Lung (tissue), 12 donors: ENCODE data around the gene BTG1. TPM values are rescaled to one million over a fixed set of nuclear protein-coding genes. Genes with fewer than 3 reads are reported as not detected.
A peak's percentile ranks its signal among the peaks of the same experiment; 100 is the strongest.

Experiments used
- ATAC-seq: fragments of 200-7000 bp; cut with Tn5 transposase; one replicate; pipeline ENCODE4 v1.9.1; 2020; ENCODE audit warnings: moderate number of reproducible peaks; ENCODE audit not compliant: insufficient read depth, low FRiP score
- DNase-seq, 3 donors: peaks; one replicate each; pipeline ENCODE4 v3.0.0-alpha.2; 2013 to 2017
- H3K27ac ChIP-seq, 2 donors: one replicate each; pipeline ENCODE4 v1.5.1; 2013; ENCODE audit warnings: mild to moderate bottlenecking in 2 of 2, moderate library complexity in 2 of 2, control low read depth in 1 of 2, inconsistent platforms in 1 of 2, low read depth in 1 of 2, low read length in 1 of 2
- H3K27me3 ChIP-seq, 3 donors: one replicate each; pipeline ENCODE4 v1.5.1; 2013; ENCODE audit warnings: low read length in 2 of 3; ENCODE audit not compliant: control insufficient read depth in 3 of 3, insufficient read depth in 3 of 3
- H3K36me3 ChIP-seq, 4 donors: one replicate each; pipeline ENCODE4 v1.5.1; 2013; ENCODE audit warnings: low read length in 4 of 4, mild to moderate bottlenecking in 1 of 4, moderate library complexity in 1 of 4; ENCODE audit not compliant: control insufficient read depth in 4 of 4, insufficient read depth in 4 of 4
- H3K4me1 ChIP-seq, 5 donors: one replicate each; pipeline ENCODE4 v1.5.1; 2013; ENCODE audit warnings: low read length in 5 of 5, mild to moderate bottlenecking in 2 of 5, moderate library complexity in 1 of 5; ENCODE audit not compliant: control insufficient read depth in 5 of 5, insufficient read depth in 5 of 5
- H3K4me3 ChIP-seq: one replicate; pipeline ENCODE4 v1.5.1; 2013; ENCODE audit warnings: mild to moderate bottlenecking, control low read depth, moderate library complexity
- H3K9ac ChIP-seq, 2 donors: one replicate each; pipeline ENCODE4 v1.5.1; 2013; ENCODE audit warnings: low read length in 2 of 2, control low read depth in 1 of 2; ENCODE audit not compliant: insufficient read depth in 1 of 2
- H3K9me3 ChIP-seq, 4 donors: one replicate each; pipeline ENCODE4 v1.5.1; 2013; ENCODE audit warnings: low read length in 3 of 4, mild to moderate bottlenecking in 1 of 4, moderate library complexity in 1 of 4; ENCODE audit not compliant: control insufficient read depth in 4 of 4, insufficient read depth in 3 of 4
- WGBS, 2 donors: extraction: QIAGEN DNeasy Blood & Tissue Kit; methylation state at CpG; one replicate each; pipeline ENCODE4 v1.1.7; 2013; 5-methylcytosine and 5-hydroxymethylcytosine counted together
- polyA plus RNA-seq, 2 donors: library from polyadenylated mRNA; stranded (reverse); fragments of 200-250 nt; gene quantifications; one replicate each; pipeline ENCODE4 v1.2.1, GENCODE V29; 2013
- total RNA-seq, 2 donors: library from RNA; depleted of rRNA in 1 of 2; stranded (reverse); fragments of >200 nt in 1 of 2; gene quantifications; one replicate each; pipeline ENCODE4 v1.2.1, GENCODE V29; 2014 to 2021
- TF ChIP-seq, protein P1 (sequence below): IDR thresholded peaks from 2 replicates; pipeline ENCODE4 v1.5.1; 2012; ENCODE audit warnings: mild to moderate bottlenecking; ENCODE audit errors: control extremely low read depth, extremely low read depth
- donor health status: control.
- donor health status: control.
- donor health status: Bipolar disorder and iron deficiency.
- donor health status: healthy.
- donor health status: DM: yes; HTN: yes; CAD: no.

The BTG1 gene
- total and polyA plus RNA-seq, 4 donors, result 38.4 to 147 (median 89.7) TPM

DNA sequence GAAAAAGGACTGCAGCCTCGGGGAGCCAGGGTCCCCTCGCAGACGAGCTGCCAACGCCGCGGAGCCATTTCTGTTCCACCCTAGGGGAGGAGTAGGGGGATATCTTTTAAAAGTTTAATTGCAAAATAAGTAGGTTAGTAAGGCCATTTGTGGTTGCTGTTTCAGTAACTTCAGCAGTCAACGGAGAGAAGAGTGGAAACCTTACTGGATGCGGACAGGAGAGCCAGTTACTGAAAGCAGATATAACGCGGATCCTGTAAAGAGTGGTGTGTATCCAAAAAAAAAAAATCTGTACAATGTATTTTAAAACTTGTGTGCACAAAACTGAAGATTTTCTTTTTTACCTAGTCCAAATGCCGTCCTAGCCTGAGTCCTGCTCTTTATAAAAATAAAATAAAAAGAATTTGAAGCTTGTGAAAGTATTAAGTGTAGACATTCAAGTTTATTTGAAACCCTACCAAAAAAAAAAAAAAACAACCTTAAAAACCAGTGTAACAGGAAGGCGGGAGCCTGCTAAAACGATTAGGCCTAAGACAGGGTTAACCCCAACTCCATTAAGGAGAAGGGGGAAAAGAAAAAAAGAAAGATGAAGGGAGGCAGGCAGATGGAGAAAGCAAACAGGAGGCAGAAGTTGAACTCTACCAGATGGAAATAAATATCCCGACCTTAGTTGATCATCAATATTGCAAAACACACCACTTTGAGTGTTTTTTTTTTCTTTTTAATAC is 1.0 kb upstream of the BTG1 start:
- no peak for ATAC-seq
- H3K9ac ChIP-seq, result peak overlapping the region; percentile 88 to 98
- 5 to 6% methylated on average over 14 of the region's 14 CpGs for WGBS, 2 donors
- peaks cover 1 to 38% (median 16%) of the 10 kb centered on the region in 4 donors for H3K36me3 ChIP-seq
- peaks cover 0 to 2% (median 0%) of the 10 kb centered on the region in 4 donors for H3K9me3 ChIP-seq
- peaks cover 0 to 7% (median 3%) of the 10 kb centered on the region in 5 donors for H3K4me1 ChIP-seq
- peak overlapping the region; percentile 69 for H3K4me3 ChIP-seq
- no peaks in the 10 kb centered on the region for H3K27me3 ChIP-seq
- H3K27ac ChIP-seq, result peak overlapping the region; percentile 81 to 98
- TF ChIP-seq, protein P1, sequence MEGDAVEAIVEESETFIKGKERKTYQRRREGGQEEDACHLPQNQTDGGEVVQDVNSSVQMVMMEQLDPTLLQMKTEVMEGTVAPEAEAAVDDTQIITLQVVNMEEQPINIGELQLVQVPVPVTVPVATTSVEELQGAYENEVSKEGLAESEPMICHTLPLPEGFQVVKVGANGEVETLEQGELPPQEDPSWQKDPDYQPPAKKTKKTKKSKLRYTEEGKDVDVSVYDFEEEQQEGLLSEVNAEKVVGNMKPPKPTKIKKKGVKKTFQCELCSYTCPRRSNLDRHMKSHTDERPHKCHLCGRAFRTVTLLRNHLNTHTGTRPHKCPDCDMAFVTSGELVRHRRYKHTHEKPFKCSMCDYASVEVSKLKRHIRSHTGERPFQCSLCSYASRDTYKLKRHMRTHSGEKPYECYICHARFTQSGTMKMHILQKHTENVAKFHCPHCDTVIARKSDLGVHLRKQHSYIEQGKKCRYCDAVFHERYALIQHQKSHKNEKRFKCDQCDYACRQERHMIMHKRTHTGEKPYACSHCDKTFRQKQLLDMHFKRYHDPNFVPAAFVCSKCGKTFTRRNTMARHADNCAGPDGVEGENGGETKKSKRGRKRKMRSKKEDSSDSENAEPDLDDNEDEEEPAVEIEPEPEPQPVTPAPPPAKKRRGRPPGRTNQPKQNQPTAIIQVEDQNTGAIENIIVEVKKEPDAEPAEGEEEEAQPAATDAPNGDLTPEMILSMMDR, result no peak
- DNase-seq, result peak in 2 of 3 donors; percentile 83 to 88

DNA sequence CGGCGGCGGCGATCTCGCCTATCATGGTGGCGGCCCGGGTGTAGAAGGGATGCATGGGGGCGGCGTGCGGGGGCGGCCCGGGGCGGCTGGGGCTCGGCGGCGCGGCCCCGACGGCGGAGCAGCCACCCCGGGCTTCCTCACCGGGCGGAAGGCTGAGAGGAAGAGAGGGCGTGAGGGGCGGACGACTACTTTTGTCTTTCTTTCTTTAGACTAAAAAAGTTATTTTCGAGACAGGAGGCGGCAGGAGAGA is 240 bp downstream of the BTG1 start:
- Histone ChIP-seq H3K4me3 (peak overlapping the region; percentile 100), H3K9ac (peak overlapping the region; percentile 97 to 98), H3K4me1 (peaks cover 0 to 7% (median 3%) of the 10 kb centered on the region in 5 donors), H3K27me3 (no peaks in the 10 kb centered on the region), H3K36me3 (peaks cover 1 to 50% (median 20%) of the 10 kb centered on the region in 4 donors), H3K27ac (peak overlapping the region; percentile 100), H3K9me3 (peaks cover 0 to 2% (median 0%) of the 10 kb centered on the region in 4 donors)
- TF ChIP-seq, protein P1, result no peak
- ATAC-seq (no peak), DNase-seq (no peak)
- 0 to 1% methylated on average over 27 to 28 of the region's 28 CpGs for WGBS, 2 donors

DNA sequence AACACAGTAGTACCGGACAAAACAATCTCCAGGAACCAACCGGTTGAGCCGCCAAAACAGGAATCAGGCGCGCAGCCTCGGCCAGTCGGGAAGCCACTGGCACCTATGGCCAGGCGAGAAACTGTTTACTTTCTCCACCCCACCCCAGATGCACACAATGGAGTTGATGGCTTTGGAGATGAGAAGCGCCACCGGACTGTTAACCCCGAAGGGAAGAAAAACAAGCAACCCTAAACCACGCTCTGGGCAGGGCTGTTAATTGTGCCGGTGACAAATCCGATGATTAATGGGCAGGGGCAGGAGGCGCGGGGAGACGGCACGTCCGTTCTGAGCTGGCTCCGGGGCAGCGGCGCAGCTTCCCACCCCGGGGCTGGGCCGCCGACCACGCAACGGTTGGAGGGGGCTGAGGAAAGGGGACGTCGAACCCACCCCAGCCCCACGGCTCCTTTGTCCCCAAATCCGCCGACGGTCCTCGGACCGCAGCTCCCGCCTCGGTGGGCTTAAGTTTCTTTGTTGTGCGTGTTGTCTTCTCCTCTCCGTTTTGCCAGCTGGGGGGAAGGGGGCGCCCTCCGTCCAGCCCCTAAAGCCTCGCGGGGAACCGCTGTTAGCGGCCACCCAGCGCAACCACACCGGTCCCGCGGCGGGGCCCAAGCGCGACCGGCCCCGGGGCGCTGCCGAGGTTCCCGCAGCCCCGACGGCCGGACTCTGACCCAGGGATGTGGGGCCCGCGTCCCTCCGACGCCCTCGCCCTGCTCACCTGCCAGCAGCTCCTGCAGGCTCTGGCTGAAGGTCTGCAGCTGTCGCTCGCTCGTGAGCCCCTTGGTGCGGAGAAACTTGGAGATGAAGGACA is 790 bp downstream of the BTG1 start:
- H3K36me3 ChIP-seq, result peaks cover 1 to 56% (median 20%) of the 10 kb centered on the region in 4 donors
- ATAC-seq, result peak; percentile 13
- peaks cover 0 to 7% (median 3%) of the 10 kb centered on the region in 5 donors for H3K4me1 ChIP-seq
- peak overlapping the region; percentile 100 for H3K27ac ChIP-seq
- DNase-seq, result peak; percentile 46 to 66 (median 59)
- peaks cover 0 to 2% (median 0%) of the 10 kb centered on the region in 4 donors for H3K9me3 ChIP-seq
- TF ChIP-seq, protein P1, result no peak
- no peaks in the 10 kb centered on the region for H3K27me3 ChIP-seq
- peak overlapping the region; percentile 100 for H3K4me3 ChIP-seq
- H3K9ac ChIP-seq, result peak overlapping the region; percentile 97 to 98
- WGBS, 2 donors, result 0% methylated on average over 68 to 69 of the region's 69 CpGs
